ENCODE results near the gene CACNB3.

GRCh38 chr12:48838048-48838447, 19.8 kb downstream of the CACNB3 start:
- no peak for TF ChIP-seq CTCF (IDR thresholded peaks at IDR 0.05)
- TF ChIP-seq ZFX (IDR thresholded peaks at IDR 0.05; ENCODE audit: borderline replicate concordance): no peak

Data from 22Rv1 (cell line).